Measurements from ENCODE around the gene BRD4.

- TF ChIP-seq POLR2AphosphoS5 (IDR thresholded peaks at IDR 0.05) (no peak), CTCF (IDR thresholded peaks at IDR 0.05) (no peak)
Measured at GRCh38 chr19:15240515-15240914, 91.8 kb downstream of the BRD4 start.

Measured in prostate gland (tissue), 2 donors.